ENCODE data around the gene STAG1.

Gene STAG1

DNA sequence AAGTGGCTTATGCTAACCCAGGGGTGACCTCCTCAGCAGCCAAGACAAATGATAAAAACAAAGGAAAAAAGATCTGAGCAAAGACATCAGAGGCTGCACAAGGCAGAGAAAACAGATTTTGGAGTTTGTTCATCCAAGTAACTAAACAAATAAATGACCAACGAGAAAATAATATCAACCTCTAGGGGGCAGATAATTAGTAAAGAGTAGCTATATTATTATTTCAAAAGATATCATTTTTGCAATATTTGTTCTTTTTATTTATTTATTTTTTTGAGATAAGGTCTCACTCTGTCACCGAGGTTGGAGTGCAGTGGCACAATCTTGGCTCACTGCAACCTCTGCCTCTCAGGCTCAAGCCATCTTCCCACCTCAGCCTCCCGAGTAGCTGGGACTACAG lies 400.3 kb downstream of the STAG1 start:
- Histone ChIP-seq H2BK15ac (replicated peaks; ENCODE audit: low read depth) (no peak overlapping the region), H3K56ac (ENCODE audit: low read length) (no peak overlapping the region), H3K4ac (ENCODE audit: low read depth, low read length) (no peak overlapping the region), H4K8ac (ENCODE audit: low read depth, low read length) (no peak overlapping the region), H2AK5ac (ENCODE audit: low read length) (no peak overlapping the region), H3K4me3 (ENCODE audit: low read length) (no peak overlapping the region), H3K18ac (ENCODE audit: low read length) (no peak overlapping the region), H3K27me3 (ENCODE audit: insufficient read depth, low read length, poor library complexity) (no peaks in the 10 kb centered on the region), H3K9ac (ENCODE audit: low read length) (no peak overlapping the region), H3K4me1 (ENCODE audit: control insufficient read depth, low read depth, low read length) (no peaks in the 10 kb centered on the region), H2BK5ac (ENCODE audit: low read length) (no peak overlapping the region), H3K36me3 (ENCODE audit: control insufficient read depth, insufficient read depth, low read length) (no peaks in the 10 kb centered on the region), H3K79me1 (ENCODE audit: low read length) (no peaks in the 10 kb centered on the region), H3K23ac (ENCODE audit: low read length) (no peak overlapping the region), H4K5ac (ENCODE audit: low read length) (no peak overlapping the region), H3K27ac (ENCODE audit: low read depth, low read length) (no peak overlapping the region), H3K79me2 (ENCODE audit: control insufficient read depth, insufficient read depth, low read length) (no peaks in the 10 kb centered on the region), H2BK120ac (ENCODE audit: low read depth, low read length) (no peak overlapping the region), H3K4me2 (ENCODE audit: low read length) (no peak overlapping the region)
- WGBS (ENCODE audit: extremely low coverage, insufficient coverage, low lambda C conversion rate) = no CpG with 5 or more reads among the region's 3 CpGs
- no peak for DNase-seq

- H3K27me3 ChIP-seq (ENCODE audit: insufficient read depth, low read length, poor library complexity) = no peaks in the 10 kb centered on the region
- H4K5ac ChIP-seq (ENCODE audit: low read length) = no peak overlapping the region
- H4K8ac ChIP-seq (ENCODE audit: low read depth, low read length) = no peak overlapping the region
- no peak overlapping the region for H3K4me3 ChIP-seq (ENCODE audit: low read length)
- H2BK120ac ChIP-seq (ENCODE audit: low read depth, low read length) = no peak overlapping the region
- H3K9ac ChIP-seq (ENCODE audit: low read length) = no peak overlapping the region
- H3K23ac ChIP-seq (ENCODE audit: low read length) = no peak overlapping the region
- no CpG with 5 or more reads among the region's 1 CpG for WGBS (ENCODE audit: extremely low coverage, insufficient coverage, low lambda C conversion rate)
- H3K56ac ChIP-seq (ENCODE audit: low read length) = no peak overlapping the region
- H2BK15ac ChIP-seq (replicated peaks; ENCODE audit: low read depth) = no peak overlapping the region
- H2BK5ac ChIP-seq (ENCODE audit: low read length) = no peak overlapping the region
- no peaks in the 10 kb centered on the region for H3K79me1 ChIP-seq (ENCODE audit: low read length)
- H2AK5ac ChIP-seq (ENCODE audit: low read length) = no peak overlapping the region
- no peaks in the 10 kb centered on the region for H3K36me3 ChIP-seq (ENCODE audit: control insufficient read depth, insufficient read depth, low read length)
- no peak overlapping the region for H3K4me2 ChIP-seq (ENCODE audit: low read length)
- H3K4ac ChIP-seq (ENCODE audit: low read depth, low read length) = no peak overlapping the region
- no peaks in the 10 kb centered on the region for H3K79me2 ChIP-seq (ENCODE audit: control insufficient read depth, insufficient read depth, low read length)
- no peak overlapping the region for H3K27ac ChIP-seq (ENCODE audit: low read depth, low read length)
- no peaks in the 10 kb centered on the region for H3K4me1 ChIP-seq (ENCODE audit: control insufficient read depth, low read depth, low read length)
- no peak for DNase-seq
- no peak overlapping the region for H3K18ac ChIP-seq (ENCODE audit: low read length)
Measured at GRCh38 chr3:136351351-136351750, 400.8 kb downstream of the STAG1 start.

DNA sequence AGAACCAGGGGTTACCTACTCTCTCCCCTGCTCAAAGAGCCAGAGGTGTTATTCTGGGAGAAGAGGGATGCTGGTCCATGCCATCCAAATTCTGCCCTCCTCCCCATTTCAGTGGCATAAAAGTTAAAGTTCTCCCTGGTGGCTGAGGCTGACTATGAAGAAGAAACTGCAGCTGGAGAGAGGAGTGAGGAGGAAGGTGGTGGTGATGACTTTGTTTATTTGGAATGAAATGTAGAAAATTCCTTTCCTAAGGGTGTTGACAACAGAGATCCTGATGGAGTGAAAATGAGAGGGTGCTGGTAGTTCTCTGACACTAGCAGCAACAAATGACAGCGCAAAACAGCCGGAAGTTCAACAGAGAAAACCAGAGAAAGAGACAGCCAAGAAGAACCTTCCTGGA lies 401.6 kb downstream of the STAG1 start:
- Histone ChIP-seq H3K4me3 (ENCODE audit: low read length) (no peak overlapping the region), H3K23ac (ENCODE audit: low read length) (no peak overlapping the region), H2BK15ac (replicated peaks; ENCODE audit: low read depth) (no peak overlapping the region), H4K5ac (ENCODE audit: low read length) (no peak overlapping the region), H3K27me3 (ENCODE audit: insufficient read depth, low read length, poor library complexity) (no peaks in the 10 kb centered on the region), H3K56ac (ENCODE audit: low read length) (no peak overlapping the region), H2BK120ac (ENCODE audit: low read depth, low read length) (no peak overlapping the region), H3K9ac (ENCODE audit: low read length) (no peak overlapping the region), H3K4ac (ENCODE audit: low read depth, low read length) (no peak overlapping the region), H3K79me2 (ENCODE audit: control insufficient read depth, insufficient read depth, low read length) (no peaks in the 10 kb centered on the region), H3K27ac (ENCODE audit: low read depth, low read length) (no peak overlapping the region), H3K79me1 (ENCODE audit: low read length) (no peaks in the 10 kb centered on the region), H3K18ac (ENCODE audit: low read length) (no peak overlapping the region), H2BK5ac (ENCODE audit: low read length) (no peak overlapping the region), H4K8ac (ENCODE audit: low read depth, low read length) (no peak overlapping the region), H2AK5ac (ENCODE audit: low read length) (no peak overlapping the region), H3K36me3 (ENCODE audit: control insufficient read depth, insufficient read depth, low read length) (no peaks in the 10 kb centered on the region), H3K4me1 (ENCODE audit: control insufficient read depth, low read depth, low read length) (no peaks in the 10 kb centered on the region), H3K4me2 (ENCODE audit: low read length) (no peak overlapping the region)
- no peak for DNase-seq
- no CpG with 5 or more reads among the region's 2 CpGs for WGBS (ENCODE audit: extremely low coverage, insufficient coverage, low lambda C conversion rate)

DNA sequence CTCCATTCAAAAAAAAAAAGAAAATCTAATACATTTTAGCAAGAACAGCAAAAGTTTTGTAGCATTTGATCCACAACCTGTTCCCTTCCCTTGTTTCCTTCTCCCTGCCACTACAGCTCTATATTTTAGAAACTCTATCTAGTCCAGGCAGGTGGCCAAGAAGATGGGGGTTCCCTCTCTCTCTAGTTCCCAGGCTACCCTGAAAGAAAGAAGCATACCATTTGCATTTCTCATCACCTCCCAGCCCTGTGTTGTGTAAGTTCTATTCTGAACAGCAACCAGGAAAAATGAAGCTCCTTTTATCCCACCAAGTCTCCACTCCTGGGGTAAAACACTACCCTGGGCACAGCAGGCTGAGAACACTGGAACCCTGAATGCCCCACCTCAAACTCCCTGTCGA lies 402.0 kb downstream of the STAG1 start:
- no peak overlapping the region for H2AK5ac ChIP-seq (ENCODE audit: low read length)
- H3K18ac ChIP-seq (ENCODE audit: low read length) = no peak overlapping the region
- H3K27me3 ChIP-seq (ENCODE audit: insufficient read depth, low read length, poor library complexity) = no peaks in the 10 kb centered on the region
- DNase-seq = no peak
- no peaks in the 10 kb centered on the region for H3K79me1 ChIP-seq (ENCODE audit: low read length)
- no peaks in the 10 kb centered on the region for H3K36me3 ChIP-seq (ENCODE audit: control insufficient read depth, insufficient read depth, low read length)
- no peak overlapping the region for H3K9ac ChIP-seq (ENCODE audit: low read length)
- H3K4ac ChIP-seq (ENCODE audit: low read depth, low read length) = no peak overlapping the region
- WGBS (ENCODE audit: extremely low coverage, insufficient coverage, low lambda C conversion rate) = no CpG with 5 or more reads among the region's 1 CpG
- no peak overlapping the region for H4K8ac ChIP-seq (ENCODE audit: low read depth, low read length)
- H3K4me1 ChIP-seq (ENCODE audit: control insufficient read depth, low read depth, low read length) = no peaks in the 10 kb centered on the region
- no peak overlapping the region for H2BK120ac ChIP-seq (ENCODE audit: low read depth, low read length)
- H3K4me2 ChIP-seq (ENCODE audit: low read length) = no peak overlapping the region
- no peak overlapping the region for H3K4me3 ChIP-seq (ENCODE audit: low read length)
- no peak overlapping the region for H2BK15ac ChIP-seq (replicated peaks; ENCODE audit: low read depth)
- no peak overlapping the region for H3K27ac ChIP-seq (ENCODE audit: low read depth, low read length)
- no peak overlapping the region for H3K56ac ChIP-seq (ENCODE audit: low read length)
- no peak overlapping the region for H2BK5ac ChIP-seq (ENCODE audit: low read length)
- no peak overlapping the region for H4K5ac ChIP-seq (ENCODE audit: low read length)
- no peak overlapping the region for H3K23ac ChIP-seq (ENCODE audit: low read length)
- H3K79me2 ChIP-seq (ENCODE audit: control insufficient read depth, insufficient read depth, low read length) = no peaks in the 10 kb centered on the region

GRCh38 chr3:136346486-136346885 lies 405.7 kb downstream of the STAG1 start:
- H3K36me3 ChIP-seq (ENCODE audit: control insufficient read depth, insufficient read depth, low read length) = no peaks in the 10 kb centered on the region
- no peak for DNase-seq

GRCh38 chr3:136343873-136344555 lies 408.2 kb downstream of the STAG1 start:
- Histone ChIP-seq H3K4me2 (ENCODE audit: low read length) (no peak overlapping the region), H3K36me3 (ENCODE audit: control insufficient read depth, insufficient read depth, low read length) (no peaks in the 10 kb centered on the region), H2BK15ac (replicated peaks; ENCODE audit: low read depth) (no peak overlapping the region), H3K4me3 (ENCODE audit: low read length) (no peak overlapping the region), H2BK5ac (ENCODE audit: low read length) (no peak overlapping the region), H3K56ac (ENCODE audit: low read length) (no peak overlapping the region), H3K18ac (ENCODE audit: low read length) (no peak overlapping the region), H4K5ac (ENCODE audit: low read length) (no peak overlapping the region), H3K4me1 (ENCODE audit: control insufficient read depth, low read depth, low read length) (no peaks in the 10 kb centered on the region), H3K27ac (ENCODE audit: low read depth, low read length) (no peak overlapping the region), H3K4ac (ENCODE audit: low read depth, low read length) (no peak overlapping the region), H3K79me1 (ENCODE audit: low read length) (no peaks in the 10 kb centered on the region), H3K27me3 (ENCODE audit: insufficient read depth, low read length, poor library complexity) (no peaks in the 10 kb centered on the region), H3K9ac (ENCODE audit: low read length) (no peak overlapping the region), H2AK5ac (ENCODE audit: low read length) (no peak overlapping the region), H3K79me2 (ENCODE audit: control insufficient read depth, insufficient read depth, low read length) (no peaks in the 10 kb centered on the region), H2BK120ac (ENCODE audit: low read depth, low read length) (no peak overlapping the region), H4K8ac (ENCODE audit: low read depth, low read length) (no peak overlapping the region), H3K23ac (ENCODE audit: low read length) (no peak overlapping the region)
- DNase-seq = peak; percentile 12
- WGBS (ENCODE audit: extremely low coverage, insufficient coverage, low lambda C conversion rate) = no CpG with 5 or more reads among the region's 5 CpGs

More at GRCh38 chr3:136346486-136346885, 405.7 kb downstream of the STAG1 start:
- no peak overlapping the region for H3K9ac ChIP-seq (ENCODE audit: low read length)
- no peak overlapping the region for H2BK15ac ChIP-seq (replicated peaks; ENCODE audit: low read depth)
- no peaks in the 10 kb centered on the region for H3K4me1 ChIP-seq (ENCODE audit: control insufficient read depth, low read depth, low read length)
- H3K79me1 ChIP-seq (ENCODE audit: low read length) = no peaks in the 10 kb centered on the region
- no peak overlapping the region for H3K56ac ChIP-seq (ENCODE audit: low read length)
- H3K4me3 ChIP-seq (ENCODE audit: low read length) = no peak overlapping the region
- no peaks in the 10 kb centered on the region for H3K79me2 ChIP-seq (ENCODE audit: control insufficient read depth, insufficient read depth, low read length)
- H3K27ac ChIP-seq (ENCODE audit: low read depth, low read length) = no peak overlapping the region
- H3K4me2 ChIP-seq (ENCODE audit: low read length) = no peak overlapping the region
- H3K23ac ChIP-seq (ENCODE audit: low read length) = no peak overlapping the region
- no peak overlapping the region for H3K18ac ChIP-seq (ENCODE audit: low read length)
- no peak overlapping the region for H4K5ac ChIP-seq (ENCODE audit: low read length)
- no peak overlapping the region for H3K4ac ChIP-seq (ENCODE audit: low read depth, low read length)
- no peak overlapping the region for H2AK5ac ChIP-seq (ENCODE audit: low read length)
- WGBS (ENCODE audit: extremely low coverage, insufficient coverage, low lambda C conversion rate) = no CpG with 5 or more reads among the region's 5 CpGs
- H2BK120ac ChIP-seq (ENCODE audit: low read depth, low read length) = no peak overlapping the region
- no peaks in the 10 kb centered on the region for H3K27me3 ChIP-seq (ENCODE audit: insufficient read depth, low read length, poor library complexity)
- no peak overlapping the region for H4K8ac ChIP-seq (ENCODE audit: low read depth, low read length)
- H2BK5ac ChIP-seq (ENCODE audit: low read length) = no peak overlapping the region
